Stimulated activated CD8-positive, alpha-beta memory T cell treated with anti-CD3 and anti-CD28 coated beads, Interleukin-7, amount 100 ng/mL, for 4 hours (primary cell): Measurements from ENCODE around the gene ANP32D.
"Not testable (repeated sequence)": the region's sequence is repeated elsewhere in the genome, so short reads cannot be mapped to it uniquely, and the experiment has no call there.

Experiments used
- DNase-seq, 2 donors: peaks; one replicate each; pipeline ENCODE4 v3.0.0-alpha.2; 2020; ENCODE audit warnings: low read depth in 2 of 2

ANP32D gene

GRCh38 chr12:48472259-48472658 is at the start of gene ANP32D:
Gene ANP32D (plus strand): TSS chr12:48472559. CDS start chr12:48472665, 106 bp downstream.
- DNase-seq = no peak

- DNase-seq = no peak
Measured at GRCh38 chr12:48423171-48423570, 49.2 kb upstream of the ANP32D start.

- no peak for DNase-seq
Measured at GRCh38 chr12:48424644-48425043, 47.7 kb upstream of the ANP32D start.

GRCh38 chr12:48434016-48434415 is 38.3 kb upstream of the ANP32D start:
- not testable (repeated sequence) for DNase-seq

- DNase-seq = no peak
Measured at GRCh38 chr12:48441069-48441468, 31.3 kb upstream of the ANP32D start.

GRCh38 chr12:48442179-48442847 is 30.0 kb upstream of the ANP32D start:
- no peak for DNase-seq

- no peak for DNase-seq
Measured at GRCh38 chr12:48445538-48445937, 26.8 kb upstream of the ANP32D start.

GRCh38 chr12:48446161-48446776 is 26.1 kb upstream of the ANP32D start:
- DNase-seq = no peak

- DNase-seq = no peak
Measured at GRCh38 chr12:48447755-48448154, 24.6 kb upstream of the ANP32D start.

- no peak for DNase-seq
Measured at GRCh38 chr12:48451372-48451771, 21.0 kb upstream of the ANP32D start.

- not testable (repeated sequence) for DNase-seq
Measured at GRCh38 chr12:48452961-48453360, 19.4 kb upstream of the ANP32D start.

GRCh38 chr12:48454667-48455066 is 17.7 kb upstream of the ANP32D start:
- no peak for DNase-seq

GRCh38 chr12:48455116-48455515 is 17.2 kb upstream of the ANP32D start:
- DNase-seq = no peak

- DNase-seq = no peak
Measured at GRCh38 chr12:48459259-48459658, 13.1 kb upstream of the ANP32D start.

- DNase-seq = not testable (repeated sequence)
Measured at GRCh38 chr12:48469027-48469426, 3.3 kb upstream of the ANP32D start.

- DNase-seq = no peak
Measured at GRCh38 chr12:48473061-48473460, 702 bp downstream of the ANP32D start.

GRCh38 chr12:48474497-48474896 is 2.1 kb downstream of the ANP32D start:
- not testable (repeated sequence) for DNase-seq

- DNase-seq = no peak
Measured at GRCh38 chr12:48482198-48482597, 9.8 kb downstream of the ANP32D start, which contains the start of gene C12orf54. Gene C12orf54 (plus strand): TSS chr12:48482498. CDS start chr12:48483297, 799 bp downstream.

GRCh38 chr12:48482930-48483329 is 10.6 kb downstream of the ANP32D start:
- DNase-seq = no peak

GRCh38 chr12:48486261-48486660 is 13.9 kb downstream of the ANP32D start:
- DNase-seq = no peak

- no peak for DNase-seq
Measured at GRCh38 chr12:48486679-48487078, 14.3 kb downstream of the ANP32D start.

GRCh38 chr12:48489012-48489411 is 16.7 kb downstream of the ANP32D start:
- DNase-seq = no peak

- DNase-seq = not testable (repeated sequence)
Measured at GRCh38 chr12:48489456-48489855, 17.1 kb downstream of the ANP32D start.
